Muscle of arm (tissue), 14 donors: ENCODE results near the gene KLRK1. TPM values are rescaled to one million over a fixed set of nuclear protein-coding genes. Genes with fewer than 3 reads are reported as not detected.
"Not testable (repeated sequence)": the region's sequence is repeated elsewhere in the genome, so short reads cannot be mapped to it uniquely, and the experiment has no call there.

Experiments used
- DNase-seq: peaks from one replicate; pipeline ENCODE4 v3.0.0-alpha.2; 2013
- long read RNA-seq, 11 donors: transcript quantifications; one replicate each; lab custom pipeline, GENCODE V29; 2026
- polyA plus RNA-seq, 12 donors: library from polyadenylated mRNA; unstranded; fragments of 120-200 nt; gene quantifications; one replicate each; pipeline ENCODE4 v1.2.1, GENCODE V29; 2013; ENCODE audit not compliant: insufficient read length in 12 of 12

Gene KLRK1
- 1 to 10 TPM in 3 of 12 donors, under 1 TPM in 7, not detected in 2; 0.15 to 2.6 (median 0.61) TPM for polyA plus RNA-seq
- long read RNA-seq, donor 1, result 0 reads
- long read RNA-seq, donor 2, result 0 reads
- long read RNA-seq, donor 3, result 0 reads
- long read RNA-seq, donor 4, result 0 reads
- long read RNA-seq, donor 5, result 0 reads
- long read RNA-seq, donor 6, result 0 reads
- long read RNA-seq, donor 7, result 0 reads
- long read RNA-seq, donor 8, result 0 reads
- long read RNA-seq, donor 9, result 0 reads
- long read RNA-seq, donor 10, result 0 reads
- long read RNA-seq, donor 11, result 0 reads

- DNase-seq, result no peak
These were observed at the start of gene KLRK1 for GRCh38 chr12:10389904-10390303. Gene KLRK1 (minus strand): TSS chr12:10390041. CDS start chr12:10388810, 1,231 bp downstream.

- not testable (repeated sequence) for DNase-seq
These were observed 47.8 kb upstream of the KLRK1 start for GRCh38 chr12:10437601-10438000.

GRCh38 chr12:10435816-10436215 lies 46.0 kb upstream of the KLRK1 start, which contains the start of gene KLRC2:
Gene KLRC2 (minus strand): TSS chr12:10436010. CDS start chr12:10435986, 24 bp downstream.
- peak; percentile 8 for DNase-seq

- DNase-seq, result not testable (repeated sequence)
These were observed 40.8 kb upstream of the KLRK1 start for GRCh38 chr12:10430623-10431022.

- DNase-seq, result not testable (repeated sequence)
These were observed 36.1 kb upstream of the KLRK1 start for GRCh38 chr12:10425938-10426337.

GRCh38 chr12:10424260-10424899 lies 34.5 kb upstream of the KLRK1 start:
- DNase-seq, result not testable (repeated sequence)

GRCh38 chr12:10422159-10422558 lies 32.3 kb upstream of the KLRK1 start:
- DNase-seq, result not testable (repeated sequence)

GRCh38 chr12:10420334-10420733 lies 30.5 kb upstream of the KLRK1 start, which contains the start of gene KLRC3:
Gene KLRC3 (minus strand): TSS chr12:10420595. CDS start chr12:10420550, 45 bp downstream.
- not testable (repeated sequence) for DNase-seq

- no peak for DNase-seq
These were observed 19.6 kb upstream of the KLRK1 start, which contains the start of gene KLRC4 for GRCh38 chr12:10409392-10409791. Gene KLRC4 (minus strand): TSS chr12:10409757. CDS start chr12:10409575, 182 bp downstream.

GRCh38 chr12:10408842-10409241 lies 19.0 kb upstream of the KLRK1 start:
- DNase-seq, result no peak

- no peak for DNase-seq
These were observed 16.9 kb upstream of the KLRK1 start for GRCh38 chr12:10406725-10407124.

GRCh38 chr12:10405294-10405693 lies 15.5 kb upstream of the KLRK1 start:
- DNase-seq, result no peak

- DNase-seq, result no peak
These were observed 15.0 kb upstream of the KLRK1 start for GRCh38 chr12:10404798-10405197.

GRCh38 chr12:10400829-10401228 lies 11.0 kb upstream of the KLRK1 start:
- DNase-seq, result no peak

- DNase-seq, result no peak
These were observed 8.3 kb upstream of the KLRK1 start for GRCh38 chr12:10398168-10398567.

GRCh38 chr12:10397296-10397695 lies 7.5 kb upstream of the KLRK1 start:
- no peak for DNase-seq

- DNase-seq, result not testable (repeated sequence)
These were observed 6.3 kb upstream of the KLRK1 start for GRCh38 chr12:10396176-10396575.

GRCh38 chr12:10395390-10395998 lies 5.7 kb upstream of the KLRK1 start:
- no peak for DNase-seq

- DNase-seq, result not testable (repeated sequence)
These were observed 4.8 kb upstream of the KLRK1 start for GRCh38 chr12:10394531-10395152.

GRCh38 chr12:10393291-10393690 lies 3.5 kb upstream of the KLRK1 start:
- DNase-seq, result no peak

- DNase-seq, result no peak
These were observed 2.6 kb upstream of the KLRK1 start for GRCh38 chr12:10392394-10392930.

GRCh38 chr12:10390991-10391390 lies 1.1 kb upstream of the KLRK1 start:
- DNase-seq, result not testable (repeated sequence)
